ENCODE measurements around the gene CLMP. TPM values are rescaled to one million over a fixed set of nuclear protein-coding genes. Genes with fewer than 3 reads are reported as not detected.

CLMP gene
- total and polyA plus RNA-seq, 2 donors (not counting 1 experiment from before 2014, with no cell fraction given): 0.01 TPM; not detected in 1

- intact Hi-C loops (cut with micrococcal nuclease): no loop called here
- H2AFZ ChIP-seq (ENCODE audit: insufficient read depth, low read depth, low read length, poor library complexity, severe bottlenecking): no peak overlapping the region
- POLR2A ChIA-PET: no interaction called here
- H3K27me3 ChIP-seq (replicated peaks in 1 of 4; ENCODE audit: control extremely low read depth in 1 of 4, control insufficient read depth in 3 of 4, insufficient read depth in 4 of 4, low read length in 3 of 4): no peaks in the 10 kb centered on the region
- no peak overlapping the region for H3K9ac ChIP-seq (ENCODE audit: low read length)
- H3K4me1 Mint-ChIP-seq: no peaks in the 10 kb centered on the region
- no peaks in the 10 kb centered on the region for H3K9me3 ChIP-seq (ENCODE audit: control extremely low read depth in 1 of 3, control insufficient read depth in 2 of 3, insufficient read depth in 1 of 3, low read length in 2 of 3)
- no peaks in the 10 kb centered on the region for H3K36me3 ChIP-seq (replicated peaks in 1 of 2; ENCODE audit: control extremely low read depth in 1 of 2, control insufficient read depth in 1 of 2, extremely low read depth in 1 of 2, insufficient read depth in 2 of 2, low read length in 1 of 2)
- CTCF ChIA-PET: no interaction called here
- no peaks in the 10 kb centered on the region for H3K79me2 ChIP-seq (ENCODE audit: control insufficient read depth, insufficient read depth, low read length)
- H3K27ac Mint-ChIP-seq: no peak overlapping the region
- no peaks in the 10 kb centered on the region for H3K4me1 ChIP-seq (ENCODE audit: control insufficient read depth in 2 of 2, insufficient read depth in 2 of 2, low read length in 2 of 2)
- no peak for TF ChIP-seq EZH2 (IDR thresholded peaks at IDR 0.05; ENCODE audit: borderline replicate concordance, insufficient read depth, low read depth, low read length, poor library complexity, severe bottlenecking)
- no peak for TF ChIP-seq CTCF (IDR thresholded peaks at IDR 0.05)
- 86% methylated on average over 2 of the region's 5 CpGs for WGBS (ENCODE audit: insufficient coverage)
- H3K4me3 Mint-ChIP-seq: no peak overlapping the region
- ATAC-seq (ENCODE audit: low read depth): no peak
- no peak overlapping the region for H3K4me2 ChIP-seq (replicated peaks; ENCODE audit: low read depth, low read length, poor library complexity, severe bottlenecking)
- DNase-seq: no peak
- no peaks in the 10 kb centered on the region for H3K9me3 Mint-ChIP-seq (ENCODE audit: insufficient read depth)
- H3K4me3 ChIP-seq (ENCODE audit: control extremely low read depth in 1 of 5, extremely low read depth in 1 of 5, insufficient read depth in 1 of 5, low read depth in 2 of 5, low read length in 4 of 5): no peak overlapping the region
- H3K27ac ChIP-seq (ENCODE audit: low read length in 2 of 2): no peak overlapping the region
- no peaks in the 10 kb centered on the region for H4K20me1 ChIP-seq (ENCODE audit: control insufficient read depth, insufficient read depth, low read length, poor library complexity, severe bottlenecking)
- H3K27me3 Mint-ChIP-seq: no peaks in the 10 kb centered on the region
Measured at GRCh38 chr11:123168241-123168640, 26.8 kb downstream of the CLMP start.

- WGBS (ENCODE audit: insufficient coverage): 89% methylated on average over 4 of the region's 10 CpGs
- ChIA-PET CTCF (no interaction called here), POLR2A (no interaction called here)
- Histone ChIP-seq H3K9me3 (ENCODE audit: control extremely low read depth in 1 of 3, control insufficient read depth in 2 of 3, insufficient read depth in 1 of 3, low read length in 2 of 3) (no peaks in the 10 kb centered on the region), H3K79me2 (ENCODE audit: control insufficient read depth, insufficient read depth, low read length) (no peaks in the 10 kb centered on the region), H3K4me1 (ENCODE audit: control insufficient read depth in 2 of 2, insufficient read depth in 2 of 2, low read length in 2 of 2) (no peaks in the 10 kb centered on the region), H3K4me3 (ENCODE audit: control extremely low read depth in 1 of 5, extremely low read depth in 1 of 5, insufficient read depth in 1 of 5, low read depth in 2 of 5, low read length in 4 of 5) (no peak overlapping the region), H3K27me3 (replicated peaks in 1 of 4; ENCODE audit: control extremely low read depth in 1 of 4, control insufficient read depth in 3 of 4, insufficient read depth in 4 of 4, low read length in 3 of 4) (no peaks in the 10 kb centered on the region), H3K9ac (ENCODE audit: low read length) (no peak overlapping the region), H2AFZ (ENCODE audit: insufficient read depth, low read depth, low read length, poor library complexity, severe bottlenecking) (no peak overlapping the region), H4K20me1 (ENCODE audit: control insufficient read depth, insufficient read depth, low read length, poor library complexity, severe bottlenecking) (no peaks in the 10 kb centered on the region), H3K36me3 (replicated peaks in 1 of 2; ENCODE audit: control extremely low read depth in 1 of 2, control insufficient read depth in 1 of 2, extremely low read depth in 1 of 2, insufficient read depth in 2 of 2, low read length in 1 of 2) (no peaks in the 10 kb centered on the region), H3K27ac (ENCODE audit: low read length in 2 of 2) (no peak overlapping the region), H3K4me2 (replicated peaks; ENCODE audit: low read depth, low read length, poor library complexity, severe bottlenecking) (no peak overlapping the region)
- no peaks in the 10 kb centered on the region for H3K27me3 Mint-ChIP-seq
- TF ChIP-seq CTCF (IDR thresholded peaks at IDR 0.05) (no peak), EZH2 (IDR thresholded peaks at IDR 0.05; ENCODE audit: borderline replicate concordance, insufficient read depth, low read depth, low read length, poor library complexity, severe bottlenecking) (no peak)
- no peak overlapping the region for H3K4me3 Mint-ChIP-seq
- H3K27ac Mint-ChIP-seq: no peak overlapping the region
- no peaks in the 10 kb centered on the region for H3K4me1 Mint-ChIP-seq
- no peaks in the 10 kb centered on the region for H3K9me3 Mint-ChIP-seq (ENCODE audit: insufficient read depth)
- DNase-seq (no peak), ATAC-seq (ENCODE audit: low read depth) (no peak)
- intact Hi-C loops (cut with micrococcal nuclease): no loop called here
Measured at GRCh38 chr11:123166071-123166559, 28.9 kb downstream of the CLMP start.

All from B cell (primary cell).